Measurements from ENCODE around the gene SRSF5. TPM values are rescaled to one million over a fixed set of nuclear protein-coding genes. Genes with fewer than 3 reads are reported as not detected.

Gene SRSF5
- total and polyA plus RNA-seq, 2 of the 13 experiments (the other 11 are each of a cell fraction or from before 2014, with no cell fraction given), result 189 to 277 TPM

GRCh38 chr14:69767369-69767999, 542 bp downstream of the SRSF5 start (continued):
- TF ChIP-seq TBX2 (CRISPR knock-in tag; IDR thresholded peaks at IDR 0.05; ENCODE audit: borderline replicate concordance), result peak; percentile 35
- TF ChIP-seq ZNF891 (CRISPR knock-in tag; IDR thresholded peaks at IDR 0.05), result peak; percentile 85; the same call in 1 of the 2 replicates
- TF ChIP-seq FOXK1 (CRISPR knock-in tag; IDR thresholded peaks at IDR 0.05; ENCODE audit: borderline replicate concordance, low read depth), result peak; percentile 49; the same call in 1 of the 2 replicates
- TF ChIP-seq TRIM22 (IDR thresholded peaks at IDR 0.05), result no peak
- no peak for TF ChIP-seq CERS6 (CRISPR knock-in tag; IDR thresholded peaks at IDR 0.05)
- peak; percentile 16; the same call in 1 of the 2 replicates for TF ChIP-seq KDM2A (CRISPR knock-in tag; IDR thresholded peaks at IDR 0.05; ENCODE audit: borderline replicate concordance, low read depth)
- peak; percentile 53 for TF ChIP-seq IKZF5 (CRISPR knock-in tag; IDR thresholded peaks at IDR 0.05)
- TF ChIP-seq POLR2G (IDR thresholded peaks at IDR 0.05; ENCODE audit: low read depth, low read length), result peak; percentile 72
- TF ChIP-seq CEBPG (CRISPR knock-in tag; IDR thresholded peaks at IDR 0.05), result no peak
- TF ChIP-seq ZNF280B (CRISPR knock-in tag; IDR thresholded peaks at IDR 0.05; ENCODE audit: borderline replicate concordance), result peak; percentile 64
- TF ChIP-seq ZNF224 (CRISPR knock-in tag; IDR thresholded peaks at IDR 0.05), result peak; percentile 69; the same call in 1 of the 2 replicates
- 0 out of 2 replicates have a peak, but pooled peaks have one; percentile 53 for TF ChIP-seq ZNF709 (CRISPR knock-in tag; IDR thresholded peaks at IDR 0.05)
- peak; percentile 81; the same call in 1 of the 2 replicates for TF ChIP-seq AFF4 (CRISPR knock-in tag; IDR thresholded peaks at IDR 0.05)
- no peak for TF ChIP-seq HOXA9 (CRISPR knock-in tag; IDR thresholded peaks at IDR 0.05; ENCODE audit: borderline replicate concordance)
- 0 out of 2 replicates have a peak, but pooled peaks have one; percentile 49 for TF ChIP-seq ZBTB38 (CRISPR knock-in tag; IDR thresholded peaks at IDR 0.05)

Data from HepG2 (cell line).